GM12878 (cell line): ENCODE results near the gene RPS6KA2. TPM values are rescaled to one million over a fixed set of nuclear protein-coding genes. Genes with fewer than 3 reads are reported as not detected.

Experiments used
- ATAC-seq: fragments of 200-7000 bp; cut with Tn5 transposase; 3 replicates; pipeline ENCODE4 v1.9.1; 2020; ENCODE audit warnings: mild to moderate bottlenecking, moderate library complexity
- BruUV-seq: library from RNA; stranded (reverse); fragments of 400-500 nt; replicated peaks from 2 replicates; lab custom pipeline; 2021; lab: Mats Ljungman, UMichigan
- CTCF ChIA-PET: fragments of 300-600 bp; sonication (Branson Sonifier 250); formaldehyde crosslinking; extraction: SDS; loops from one replicate; lab custom pipeline; 2021; ENCODE audit warnings: inconsistent platforms; lab: Yijun Ruan, JAX
- POLR2A ChIA-PET: fragments of 350-600 bp; formaldehyde crosslinking; extraction: SDS; loops from one replicate; lab custom pipeline; 2021; ENCODE audit warnings: inconsistent platforms; lab: Charles Lee
- RAD21 ChIA-PET: fragments of 300-600 bp; sonication (Branson Sonifier 250); formaldehyde crosslinking; loops from one replicate; lab custom pipeline; 2023; ENCODE audit warnings: antibody characterized with exemption; ENCODE audit not compliant: unreplicated experiment; lab: Charles Lee
- SMC1A ChIA-PET: fragments of 300-600 bp; sonication (Branson Sonifier 250); formaldehyde crosslinking; loops from one replicate; lab custom pipeline; 2023; ENCODE audit not compliant: unreplicated experiment, uncharacterized antibody; lab: Charles Lee
- DNase-seq: peaks from one replicate; pipeline ENCODE4 v3.0.0-alpha.2; 2011; ENCODE audit warnings: low read depth, low spot score
- FAIRE-seq: peaks from 3 replicates; lab custom pipeline; 2011; peaks lifted over from hg19 to GRCh38; lab: Jason Lieb, UNC
- H2AFZ ChIP-seq: 2 replicates; pipeline ENCODE4 v1.6.0; 2011; ENCODE audit warnings: low read depth, low read length, control low read depth; ENCODE audit not compliant: control insufficient read depth
- H3K27ac ChIP-seq: 2 replicates; pipeline ENCODE4 v1.5.1; 2011; ENCODE audit warnings: control low read depth; ENCODE audit not compliant: control insufficient read depth, insufficient read depth
- H3K27me3 ChIP-seq, 2 experiments: replicated peaks in 1 of 2; 2 replicates each; pipeline versions ENCODE4 v1.6.0 to v1.6.1; 2011; ENCODE audit warnings: low read length in 1 of 2; ENCODE audit not compliant: control insufficient read depth in 2 of 2, insufficient read depth in 2 of 2
- H3K36me3 ChIP-seq, 2 experiments: 2 replicates each; pipeline ENCODE4 v1.5.1; 2011; ENCODE audit warnings: low read length in 1 of 2; ENCODE audit not compliant: control insufficient read depth in 2 of 2, insufficient read depth in 2 of 2
- H3K4me1 ChIP-seq: 2 replicates; pipeline ENCODE4 v1.6.1; 2011; ENCODE audit warnings: mild to moderate bottlenecking, low read length, moderate library complexity, mixed read lengths; ENCODE audit not compliant: control insufficient read depth, insufficient read depth
- H3K4me2 ChIP-seq: 2 replicates; pipeline ENCODE4 v1.6.0; 2011; ENCODE audit warnings: control low read depth; ENCODE audit not compliant: control insufficient read depth, insufficient read depth
- H3K4me3 ChIP-seq: fragments of 200-600 bp; sonication (generic); 2 replicates; pipeline ENCODE4 v1.5.1; 2016
- H3K79me2 ChIP-seq: 2 replicates; pipeline ENCODE4 v1.6.0; 2011; ENCODE audit warnings: low read length; ENCODE audit not compliant: control insufficient read depth, insufficient read depth
- H3K9ac ChIP-seq: 2 replicates; pipeline ENCODE4 v1.8.0; 2011; ENCODE audit warnings: low read length, control low read depth, mixed read lengths; ENCODE audit not compliant: control insufficient read depth, insufficient read depth
- H3K9me3 ChIP-seq: replicated peaks from 3 replicates; pipeline ENCODE4 v1.5.1; 2011; ENCODE audit warnings: mild to moderate bottlenecking, low read length; ENCODE audit not compliant: control insufficient read depth, insufficient read depth
- H4K20me1 ChIP-seq: 2 replicates; pipeline ENCODE4 v1.6.0; 2011; ENCODE audit not compliant: control insufficient read depth, insufficient read depth
- BHLHE40 ChIP-seq, 2 experiments: fragments of 450-650 bp in 1 of 2; IDR thresholded peaks; 2 replicates each; pipeline ENCODE4 v1.6.1; 2011 to 2017; ENCODE audit warnings: low read depth in 2 of 2, borderline replicate concordance in 1 of 2, improper control_type of control experiment in 1 of 2, low read length in 1 of 2, mild to moderate bottlenecking in 1 of 2
- CBX3 ChIP-seq: fragments of 200-600 bp; sonication (generic); IDR thresholded peaks from 2 replicates; pipeline ENCODE4 v1.6.1; 2016; ENCODE audit warnings: low read depth, borderline replicate concordance
- CHD4 ChIP-seq: fragments of 200-600 bp; sonication (generic); IDR thresholded peaks from 2 replicates; pipeline ENCODE4 v1.6.1; 2016; ENCODE audit warnings: mild to moderate bottlenecking
- EGR1 ChIP-seq, 2 experiments: IDR thresholded peaks; 1 replicate in 1 of 2; 2 replicates in 1 of 2; pipeline ENCODE4 v1.6.1; 2011 to 2012; ENCODE audit warnings: low read depth in 2 of 2, low read length in 2 of 2, borderline replicate concordance in 1 of 2, mild to moderate bottlenecking in 1 of 2, moderate library complexity in 1 of 2
- IKZF2 ChIP-seq, 2 experiments: fragments of 450-650 bp; IDR thresholded peaks; 2 replicates each; pipeline ENCODE4 v1.6.1; 2017; ENCODE audit warnings: mild to moderate bottlenecking in 2 of 2, moderate library complexity in 2 of 2
- JUNB ChIP-seq: IDR thresholded peaks from 2 replicates; pipeline ENCODE4 v1.6.1; 2016; ENCODE audit warnings: antibody characterized with exemption, mild to moderate bottlenecking
- KDM1A ChIP-seq: fragments of 200-600 bp; sonication (generic); IDR thresholded peaks from 2 replicates; pipeline ENCODE4 v1.6.1; 2016; ENCODE audit warnings: borderline replicate concordance
- NR2F1 ChIP-seq: fragments of 450-650 bp; conservative IDR thresholded peaks from 2 replicates; pipeline ENCODE4 v1.6.1; 2017; ENCODE audit warnings: mild to moderate bottlenecking
- RAD51 ChIP-seq: fragments of 450-650 bp; IDR thresholded peaks from 2 replicates; pipeline ENCODE4 v1.6.1; 2016; ENCODE audit warnings: moderate library complexity, mild to moderate bottlenecking, inconsistent platforms
- SIN3A ChIP-seq: IDR thresholded peaks from 2 replicates; pipeline ENCODE4 v1.6.1; 2012; ENCODE audit warnings: low read depth, low read length, improper control_type of control experiment
- SP1 ChIP-seq: IDR thresholded peaks from one replicate; pipeline ENCODE4 v1.6.1; 2011; ENCODE audit warnings: low read depth, low read length
- SPI1 ChIP-seq: IDR thresholded peaks from 2 replicates; pipeline ENCODE4 v1.6.1; 2011; ENCODE audit warnings: low read depth, mild to moderate bottlenecking, low read length, moderate library complexity, borderline replicate concordance; ENCODE audit not compliant: insufficient read depth
- SUPT20H ChIP-seq: IDR thresholded peaks from 2 replicates; pipeline ENCODE4 v1.6.1; 2011; ENCODE audit warnings: low read depth, mild to moderate bottlenecking, low read length, moderate library complexity, borderline replicate concordance; ENCODE audit not compliant: control insufficient read depth
- ZBTB40 ChIP-seq: fragments of 450-650 bp; IDR thresholded peaks from 2 replicates; pipeline ENCODE4 v1.6.1; 2016; ENCODE audit warnings: mild to moderate bottlenecking, moderate library complexity, borderline replicate concordance
- ZNF592 ChIP-seq: fragments of 450-650 bp; IDR thresholded peaks from 2 replicates; pipeline ENCODE4 v1.6.1; 2017; ENCODE audit warnings: mild to moderate bottlenecking, moderate library complexity
- ZZZ3 ChIP-seq: IDR thresholded peaks from 2 replicates; pipeline ENCODE4 v1.6.1; 2011; ENCODE audit warnings: low read depth; ENCODE audit not compliant: control insufficient read depth, insufficient read length
- WGBS: methylation state at CpG from one replicate; pipeline ENCODE4 v1.1.6; 2016; ENCODE audit warnings: low lambda C conversion rate; ENCODE audit not compliant: insufficient replicate concordance, insufficient coverage; ENCODE audit errors: missing lambda C conversion rate; 5-methylcytosine and 5-hydroxymethylcytosine counted together
- in situ Hi-C: fragments of 300-500 bp; cut with MboI; formaldehyde crosslinking; loops from 9 replicates; pipeline ENCODE4 v1.14.3; 2018; ENCODE audit warnings: mixed read lengths
- intact Hi-C: fragments of 100-400 bp; cut with micrococcal nuclease; formaldehyde crosslinking; loops from one replicate; pipeline ENCODE4 v1.14.2; 2022; ENCODE audit not compliant: unreplicated experiment
- polyA plus RNA-seq, 11 experiments: library from polyadenylated mRNA; depleted of rRNA in 4 of 11; unstranded in 6 of 11; stranded (reverse) in 5 of 11; fragments of >200 nt; fragmentation: Nextera tagmentation in 4 of 11; fragmentation: Illumina TruSeq in 1 of 11; extraction: Ambion mirVana in 4 of 11; extraction: Trizol in 1 of 11; gene quantifications; 1 replicate in 1 of 11; 2 replicates in 10 of 11; pipeline versions ENCODE4 v1.2.1 to v1.2.3, GENCODE V29; 2011 to 2016; ENCODE audit warnings: inconsistent platforms in 2 of 11, missing spikeins in 2 of 11, low read depth in 1 of 11
- total RNA-seq, 4 experiments: library from RNA; depleted of rRNA in 3 of 4; stranded (reverse); fragments of >200 nt in 3 of 4; fragmentation: Illumina TruSeq in 1 of 4; extraction: Trizol in 1 of 4; gene quantifications; 2 replicates each; pipeline versions ENCODE4 v1.2.1 to v1.2.3, GENCODE V29; 2013 to 2021

The RPS6KA2 gene
- total and polyA plus RNA-seq, 10 of the 15 experiments (the other 5 are each of a cell fraction or from before 2014, with no cell fraction given): 0.02 to 1.0 (median 0.22) TPM; not detected in 1

GRCh38 chr6:166561771-166562359 is 65.2 kb downstream of the RPS6KA2 start:
- no peak for ATAC-seq
- no peak for DNase-seq
- no peaks in the 10 kb centered on the region for H3K27me3 ChIP-seq
- no peaks in the 10 kb centered on the region for H3K4me1 ChIP-seq
- no peaks in the 10 kb centered on the region for H3K36me3 ChIP-seq
- in situ Hi-C loops: no loop called here
- H4K20me1 ChIP-seq: no peaks in the 10 kb centered on the region; the same call in 1 of the 2 replicates
- no peaks in the 10 kb centered on the region for H3K79me2 ChIP-seq
- WGBS: 51% methylated on average over 10 of the region's 10 CpGs
- no TSS peak for BruUV-seq
- H2AFZ ChIP-seq: no peak overlapping the region
- FAIRE-seq: no peak
- no peak overlapping the region for H3K27ac ChIP-seq
- SMC1A ChIA-PET: no interaction called here
- CTCF ChIA-PET: no interaction called here
- no peak overlapping the region for H3K9ac ChIP-seq
- H3K4me3 ChIP-seq: no peak overlapping the region
- intact Hi-C loops: no loop called here
- TF ChIP-seq SUPT20H: no peak
- TF ChIP-seq CBX3: no peak
- TF ChIP-seq CHD4: no peak
- no peak for TF ChIP-seq ZZZ3
- TF ChIP-seq SPI1: no peak
- no peak for TF ChIP-seq BHLHE40 (IDR thresholded peaks at IDR 0.05; ENCODE audit: borderline replicate concordance in 1 of 2, low read depth in 2 of 2, low read length in 1 of 2)
- no peak for TF ChIP-seq KDM1A
- no peak for TF ChIP-seq JUNB
- TF ChIP-seq RAD51: no peak
- no peak for TF ChIP-seq NR2F1
- TF ChIP-seq EGR1 (IDR thresholded peaks at IDR 0.05; ENCODE audit: borderline replicate concordance in 1 of 2, low read depth in 2 of 2, low read length in 2 of 2): no peak
- no peak for TF ChIP-seq SIN3A
- TF ChIP-seq ZNF592: no peak
- no peak for TF ChIP-seq IKZF2 (IDR thresholded peaks at IDR 0.05)
- TF ChIP-seq ZBTB40: no peak
- no peak for TF ChIP-seq SP1
- RAD21 ChIA-PET: no interaction called here
- no peaks in the 10 kb centered on the region; the same call in 2 of the 3 replicates for H3K9me3 ChIP-seq
- POLR2A ChIA-PET: no interaction called here
- no peak overlapping the region for H3K4me2 ChIP-seq
